ENCODE measurements around the gene SEMA4B. TPM values are rescaled to one million over a fixed set of nuclear protein-coding genes. Genes with fewer than 3 reads are reported as not detected.

SEMA4B gene
- total and polyA plus RNA-seq, 2 of the 8 experiments (the other 6 are each of a cell fraction or from before 2014, with no cell fraction given) = 42.7 to 43.0 TPM

- TF ChIP-seq CHD7 (IDR thresholded peaks at IDR 0.05; ENCODE audit: insufficient replicate concordance, low read length) = no peak
- TF ChIP-seq KDM1A (IDR thresholded peaks at IDR 0.05; ENCODE audit: borderline replicate concordance, low read length) = no peak
- no peak for TF ChIP-seq SUZ12 (IDR thresholded peaks at IDR 0.05; ENCODE audit: low read length)
- no peak for TF ChIP-seq RAD21 (IDR thresholded peaks at IDR 0.05 in 1 of 2, conservative IDR thresholded peaks at IDR 0.05 in 1 of 2; ENCODE audit: low read depth in 2 of 2, low read length in 2 of 2)
- TF ChIP-seq TAF1 (IDR thresholded peaks at IDR 0.05; ENCODE audit: low read depth, low read length) = no peak
- TF ChIP-seq NANOG (IDR thresholded peaks at IDR 0.05; ENCODE audit: insufficient read depth, low read depth, low read length, poor library complexity, severe bottlenecking) = no peak
- TF ChIP-seq USF2 (IDR thresholded peaks at IDR 0.05; ENCODE audit: low read length) = no peak
- no peak for TF ChIP-seq CBX8 (IDR thresholded peaks at IDR 0.05; ENCODE audit: borderline replicate concordance, low read depth, low read length)
- TF ChIP-seq JUN (IDR thresholded peaks at IDR 0.05; ENCODE audit: low read depth, low read length) = no peak
- TF ChIP-seq JUND (IDR thresholded peaks at IDR 0.05; ENCODE audit: low read length) = no peak
Observed at GRCh38 chr15:90153658-90154057, 47.5 kb upstream of the SEMA4B start (continued).
